ENCODE results near the gene CLMN.

CLMN gene

GRCh38 chr14:95295600-95296376, 23.9 kb downstream of the CLMN start:
- peaks cover 14% of the 10 kb centered on the region for H3K27me3 Mint-ChIP-seq (ENCODE audit: low read depth)
- no peak overlapping the region for H3K4me3 Mint-ChIP-seq
- H3K27ac Mint-ChIP-seq, result no peak overlapping the region
- no peaks in the 10 kb centered on the region for H3K9me3 Mint-ChIP-seq
- H3K4me1 Mint-ChIP-seq (ENCODE audit: low read depth), result no peaks in the 10 kb centered on the region
- no peaks in the 10 kb centered on the region for H3K36me3 Mint-ChIP-seq (ENCODE audit: low read depth)

GRCh38 chr14:95294834-95295599, 24.7 kb downstream of the CLMN start:
- Mint-ChIP-seq H3K36me3 (ENCODE audit: low read depth) (no peaks in the 10 kb centered on the region), H3K27ac (no peak overlapping the region), H3K4me3 (no peak overlapping the region), H3K4me1 (ENCODE audit: low read depth) (no peaks in the 10 kb centered on the region), H3K27me3 (ENCODE audit: low read depth) (peaks cover 14% of the 10 kb centered on the region), H3K9me3 (no peaks in the 10 kb centered on the region)

GRCh38 chr14:95294320-95294719, 25.4 kb downstream of the CLMN start:
- Mint-ChIP-seq H3K27me3 (ENCODE audit: low read depth) (peaks cover 14% of the 10 kb centered on the region), H3K4me1 (ENCODE audit: low read depth) (no peaks in the 10 kb centered on the region), H3K9me3 (no peaks in the 10 kb centered on the region), H3K27ac (no peak overlapping the region), H3K4me3 (no peak overlapping the region), H3K36me3 (ENCODE audit: low read depth) (no peaks in the 10 kb centered on the region)

GRCh38 chr14:95293449-95293848, 26.3 kb downstream of the CLMN start:
- Mint-ChIP-seq H3K27ac (no peak overlapping the region), H3K9me3 (peaks cover 5% of the 10 kb centered on the region), H3K27me3 (ENCODE audit: low read depth) (peaks cover 14% of the 10 kb centered on the region), H3K4me1 (ENCODE audit: low read depth) (no peaks in the 10 kb centered on the region), H3K36me3 (ENCODE audit: low read depth) (no peaks in the 10 kb centered on the region), H3K4me3 (no peak overlapping the region)

GRCh38 chr14:95292660-95293425, 26.9 kb downstream of the CLMN start:
- H3K27ac Mint-ChIP-seq, result no peak overlapping the region
- peaks cover 5% of the 10 kb centered on the region for H3K9me3 Mint-ChIP-seq
- no peaks in the 10 kb centered on the region for H3K36me3 Mint-ChIP-seq (ENCODE audit: low read depth)
- H3K4me3 Mint-ChIP-seq, result no peak overlapping the region
- H3K27me3 Mint-ChIP-seq (ENCODE audit: low read depth), result peaks cover 14% of the 10 kb centered on the region
- H3K4me1 Mint-ChIP-seq (ENCODE audit: low read depth), result no peaks in the 10 kb centered on the region

- Mint-ChIP-seq H3K4me3 (no peak overlapping the region), H3K36me3 (ENCODE audit: low read depth) (no peaks in the 10 kb centered on the region), H3K4me1 (ENCODE audit: low read depth) (no peaks in the 10 kb centered on the region), H3K9me3 (peaks cover 5% of the 10 kb centered on the region), H3K27ac (no peak overlapping the region), H3K27me3 (ENCODE audit: low read depth) (peaks cover 17% of the 10 kb centered on the region)
These were observed 27.7 kb downstream of the CLMN start for GRCh38 chr14:95291859-95292542.

GRCh38 chr14:95290871-95291431, 28.8 kb downstream of the CLMN start:
- peaks cover 5% of the 10 kb centered on the region for H3K9me3 Mint-ChIP-seq
- H3K27ac Mint-ChIP-seq, result no peak overlapping the region
- no peaks in the 10 kb centered on the region for H3K36me3 Mint-ChIP-seq (ENCODE audit: low read depth)
- no peaks in the 10 kb centered on the region for H3K4me1 Mint-ChIP-seq (ENCODE audit: low read depth)
- no peak overlapping the region for H3K4me3 Mint-ChIP-seq
- peaks cover 18% of the 10 kb centered on the region for H3K27me3 Mint-ChIP-seq (ENCODE audit: low read depth)

- Mint-ChIP-seq H3K9me3 (peaks cover 5% of the 10 kb centered on the region), H3K36me3 (ENCODE audit: low read depth) (no peaks in the 10 kb centered on the region), H3K27me3 (ENCODE audit: low read depth) (peaks cover 14% of the 10 kb centered on the region), H3K27ac (no peak overlapping the region), H3K4me3 (no peak overlapping the region), H3K4me1 (ENCODE audit: low read depth) (no peaks in the 10 kb centered on the region)
These were observed 29.7 kb downstream of the CLMN start for GRCh38 chr14:95290021-95290420.

GRCh38 chr14:95289323-95290010, 30.2 kb downstream of the CLMN start:
- Mint-ChIP-seq H3K36me3 (ENCODE audit: low read depth) (no peaks in the 10 kb centered on the region), H3K27me3 (ENCODE audit: low read depth) (peaks cover 14% of the 10 kb centered on the region), H3K27ac (no peak overlapping the region), H3K4me3 (no peak overlapping the region), H3K4me1 (ENCODE audit: low read depth) (no peaks in the 10 kb centered on the region), H3K9me3 (peaks cover 5% of the 10 kb centered on the region)

GRCh38 chr14:95288672-95289322, 30.9 kb downstream of the CLMN start:
- Mint-ChIP-seq H3K36me3 (ENCODE audit: low read depth) (no peaks in the 10 kb centered on the region), H3K4me3 (no peak overlapping the region), H3K9me3 (peaks cover 5% of the 10 kb centered on the region), H3K27me3 (ENCODE audit: low read depth) (peaks cover 14% of the 10 kb centered on the region), H3K27ac (no peak overlapping the region), H3K4me1 (ENCODE audit: low read depth) (no peaks in the 10 kb centered on the region)

GRCh38 chr14:95287176-95287754, 32.4 kb downstream of the CLMN start:
- no peaks in the 10 kb centered on the region for H3K4me1 Mint-ChIP-seq (ENCODE audit: low read depth)
- H3K4me3 Mint-ChIP-seq, result no peak overlapping the region
- peaks cover 9% of the 10 kb centered on the region for H3K27me3 Mint-ChIP-seq (ENCODE audit: low read depth)
- H3K9me3 Mint-ChIP-seq, result peaks cover 5% of the 10 kb centered on the region
- no peak overlapping the region for H3K27ac Mint-ChIP-seq
- no peaks in the 10 kb centered on the region for H3K36me3 Mint-ChIP-seq (ENCODE audit: low read depth)

GRCh38 chr14:95286645-95287044, 33.1 kb downstream of the CLMN start:
- no peaks in the 10 kb centered on the region for H3K36me3 Mint-ChIP-seq (ENCODE audit: low read depth)
- no peak overlapping the region for H3K27ac Mint-ChIP-seq
- H3K9me3 Mint-ChIP-seq, result peaks cover 5% of the 10 kb centered on the region
- no peaks in the 10 kb centered on the region for H3K4me1 Mint-ChIP-seq (ENCODE audit: low read depth)
- peaks cover 9% of the 10 kb centered on the region for H3K27me3 Mint-ChIP-seq (ENCODE audit: low read depth)
- no peak overlapping the region for H3K4me3 Mint-ChIP-seq

GRCh38 chr14:95285566-95285965, 34.1 kb downstream of the CLMN start:
- H3K4me1 Mint-ChIP-seq (ENCODE audit: low read depth), result no peaks in the 10 kb centered on the region
- no peak overlapping the region for H3K27ac Mint-ChIP-seq
- H3K27me3 Mint-ChIP-seq (ENCODE audit: low read depth), result peaks cover 7% of the 10 kb centered on the region
- H3K9me3 Mint-ChIP-seq, result peaks cover 5% of the 10 kb centered on the region
- no peak overlapping the region for H3K4me3 Mint-ChIP-seq
- H3K36me3 Mint-ChIP-seq (ENCODE audit: low read depth), result no peaks in the 10 kb centered on the region
